Spinal cord (tissue), 10 donors: ENCODE data around the gene BCL7A. TPM values are rescaled to one million over a fixed set of nuclear protein-coding genes. Genes with fewer than 3 reads are reported as not detected.

Source experiments
- DNase-seq, 6 donors: peaks; one replicate each; pipeline versions ENCODE4 v3.0.0 to v3.0.0-alpha.2; 2013 to 2015; ENCODE audit warnings: low spot score in 6 of 6, low read depth in 4 of 6
- H3K27ac ChIP-seq: one replicate; pipeline ENCODE4 v1.5.1; 2013; ENCODE audit warnings: low read depth, low read length, control low read depth
- H3K27me3 ChIP-seq: one replicate; pipeline ENCODE4 v1.6.1; 2013; ENCODE audit warnings: low read length; ENCODE audit not compliant: control insufficient read depth, insufficient read depth
- H3K36me3 ChIP-seq: one replicate; pipeline ENCODE4 v1.6.1; 2013; ENCODE audit warnings: low read length; ENCODE audit not compliant: control insufficient read depth, insufficient read depth
- H3K4me1 ChIP-seq: one replicate; pipeline ENCODE4 v1.6.1; 2013; ENCODE audit warnings: low read length; ENCODE audit not compliant: control insufficient read depth, insufficient read depth
- H3K4me3 ChIP-seq: one replicate; pipeline ENCODE4 v1.5.1; 2013; ENCODE audit warnings: low read depth, low read length, control low read depth
- H3K9me3 ChIP-seq: one replicate; pipeline ENCODE4 v1.6.1; 2013; ENCODE audit warnings: low read length; ENCODE audit not compliant: control insufficient read depth, insufficient read depth
- WGBS: methylation state at CpG from one replicate; pipeline ENCODE4 v1.1.5; 2013; ENCODE audit warnings: missing lambda C conversion rate; ENCODE audit not compliant: insufficient coverage; 5-methylcytosine and 5-hydroxymethylcytosine counted together
- polyA plus RNA-seq, 2 donors: library from polyadenylated mRNA; unstranded; fragments of 120-200 nt; gene quantifications; one replicate each; pipeline ENCODE4 v1.2.1, GENCODE V29; 2013; ENCODE audit not compliant: insufficient read length in 2 of 2
- total RNA-seq, 2 donors: library from RNA; depleted of rRNA in 1 of 2; stranded (reverse); fragments of 120-200 nt in 1 of 2; fragments of >200 nt in 1 of 2; gene quantifications; one replicate each; pipeline versions ENCODE4 v1.2.3 to v1.2.4, GENCODE V29; 2013 to 2014
- donor health status: healthy.

Gene BCL7A
- total and polyA plus RNA-seq, 4 donors: 17.9 to 45.6 (median 31.7) TPM

DNA sequence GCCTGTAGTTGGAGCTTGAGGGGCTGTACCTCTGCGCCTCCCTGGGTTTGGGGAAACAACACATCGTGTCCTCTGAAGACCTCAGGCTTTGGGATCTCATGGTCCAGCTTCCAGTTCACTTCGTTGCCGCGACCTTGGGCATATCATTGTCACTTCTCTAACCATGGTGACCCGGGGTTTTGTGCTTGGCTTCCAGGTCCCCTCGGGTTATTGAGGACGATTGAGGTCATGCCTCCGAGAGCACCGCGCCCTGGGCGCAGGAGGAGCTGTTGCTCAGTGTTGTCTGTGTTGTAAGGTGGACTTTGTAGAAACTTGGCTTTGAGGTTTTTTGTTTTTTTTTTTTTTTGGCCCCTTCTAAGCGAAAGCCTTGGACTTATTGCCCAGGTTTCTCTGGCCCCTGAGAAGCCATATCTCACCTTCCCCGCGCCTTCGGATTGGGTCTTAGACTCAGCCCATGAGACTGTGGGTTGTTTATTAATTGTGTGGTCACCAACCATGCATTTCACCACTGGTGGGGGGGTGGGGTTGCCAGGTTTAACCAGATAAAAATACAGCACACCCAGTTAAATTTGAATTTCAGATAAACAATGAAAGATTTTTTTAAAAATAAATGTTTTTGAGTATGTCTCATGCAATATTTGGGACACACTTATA, 2.6 kb downstream of the BCL7A start:
- DNase-seq: no peak
- H3K4me3 ChIP-seq: peak overlapping the region; percentile 67
- H3K27ac ChIP-seq: peak overlapping the region; percentile 94
- no peaks in the 10 kb centered on the region for H3K27me3 ChIP-seq
- H3K36me3 ChIP-seq: peaks cover under 1% of the 10 kb centered on the region
- H3K9me3 ChIP-seq: no peaks in the 10 kb centered on the region
- peaks cover 59% of the 10 kb centered on the region for H3K4me1 ChIP-seq
- WGBS: 30% methylated on average over 7 of the region's 16 CpGs

DNA sequence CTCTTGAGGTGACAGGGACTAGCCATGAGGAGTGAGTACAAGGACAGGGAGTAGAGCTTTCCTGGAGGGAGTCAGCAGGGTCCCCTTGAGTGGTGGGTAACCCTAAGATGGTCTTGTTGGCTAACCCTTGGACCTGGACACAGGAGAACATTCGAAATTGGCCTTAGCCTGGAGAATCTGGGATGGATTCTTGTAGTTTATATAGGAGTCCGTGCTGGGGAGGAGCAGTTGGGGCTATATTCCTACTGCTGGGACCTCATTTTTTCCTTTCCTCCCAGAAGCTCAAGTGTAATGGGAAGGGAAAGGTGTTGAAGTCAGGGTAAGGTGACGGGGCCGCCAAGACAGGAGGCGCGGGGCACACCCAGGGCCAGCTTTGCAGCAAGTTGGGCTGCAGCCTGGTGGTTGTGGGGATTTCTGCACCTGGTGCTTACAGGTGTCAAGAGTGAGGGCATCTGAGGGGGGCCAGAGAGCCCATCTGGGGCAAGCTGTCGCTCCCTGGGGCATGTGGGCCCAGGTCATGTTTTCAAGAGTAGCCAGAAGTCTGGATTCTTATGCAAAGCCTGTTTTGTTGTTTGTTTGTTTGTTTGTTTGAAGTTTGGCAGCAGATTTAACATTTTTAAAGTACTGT, 5.1 kb downstream of the BCL7A start:
- Histone ChIP-seq H3K27me3 (no peaks in the 10 kb centered on the region), H3K4me1 (peaks cover 68% of the 10 kb centered on the region), H3K27ac (no peak overlapping the region), H3K4me3 (no peak overlapping the region), H3K36me3 (peaks cover 19% of the 10 kb centered on the region), H3K9me3 (no peaks in the 10 kb centered on the region)
- no peak for DNase-seq
- WGBS: 97% methylated on average over 5 of the region's 7 CpGs

DNA sequence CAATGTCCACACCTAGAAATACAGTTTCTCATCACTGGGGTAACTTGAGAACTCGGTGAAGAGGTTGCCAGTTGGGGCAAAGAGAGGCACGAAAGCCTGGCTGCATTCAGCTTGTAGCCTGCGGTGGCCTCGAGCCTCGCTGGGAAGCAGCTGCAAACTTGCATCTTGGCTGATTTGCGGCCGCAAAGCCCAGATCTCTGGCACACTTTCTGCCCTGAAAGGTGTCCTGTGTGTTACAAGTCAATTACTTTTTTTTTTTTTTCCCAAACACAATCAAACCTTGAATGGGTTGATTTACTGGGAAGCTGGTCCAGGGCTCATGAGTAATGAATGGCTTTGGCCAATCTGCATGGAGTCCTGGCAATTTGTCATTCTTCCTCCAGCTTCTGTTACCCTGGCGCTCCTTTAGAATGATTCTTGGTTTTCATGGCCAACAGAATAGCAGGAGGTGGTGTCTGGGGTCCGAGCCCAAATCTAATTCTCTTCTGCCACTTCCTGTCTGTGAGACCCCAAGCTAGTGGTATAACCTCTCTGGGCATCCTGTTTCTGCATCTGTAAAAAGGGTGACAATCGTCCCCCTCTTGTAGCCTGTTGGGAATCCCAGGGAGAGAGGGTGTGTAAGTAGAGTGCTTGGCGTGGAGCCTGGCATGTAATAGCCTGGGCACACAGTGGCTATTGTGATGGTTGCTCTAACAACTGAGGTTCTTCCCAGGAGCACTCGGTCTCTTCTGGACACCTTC, 6.7 kb downstream of the BCL7A start:
- peak overlapping the region; percentile 75 for H3K27ac ChIP-seq
- DNase-seq: peak in 5 of 6 donors; percentile 55 to 84 (median 72)
- H3K9me3 ChIP-seq: no peaks in the 10 kb centered on the region
- WGBS: 30% methylated on average over 11 of the region's 12 CpGs
- no peaks in the 10 kb centered on the region for H3K27me3 ChIP-seq
- peaks cover 72% of the 10 kb centered on the region for H3K4me1 ChIP-seq
- H3K36me3 ChIP-seq: peaks cover 23% of the 10 kb centered on the region
- H3K4me3 ChIP-seq: no peak overlapping the region

- no peak for DNase-seq
- Histone ChIP-seq H3K36me3 (peaks cover 23% of the 10 kb centered on the region), H3K9me3 (no peaks in the 10 kb centered on the region), H3K27ac (peak overlapping the region; percentile 75), H3K4me1 (peaks cover 65% of the 10 kb centered on the region), H3K4me3 (no peak overlapping the region), H3K27me3 (no peaks in the 10 kb centered on the region)
- 81% methylated on average over 22 of the region's 23 CpGs for WGBS
Observed at GRCh38 chr12:122028905-122029560, 7.3 kb downstream of the BCL7A start.

GRCh38 chr12:122029620-122030423, 8.1 kb downstream of the BCL7A start:
- H3K27ac ChIP-seq: no peak overlapping the region
- WGBS: 82% methylated on average over 23 of the region's 28 CpGs

DNA sequence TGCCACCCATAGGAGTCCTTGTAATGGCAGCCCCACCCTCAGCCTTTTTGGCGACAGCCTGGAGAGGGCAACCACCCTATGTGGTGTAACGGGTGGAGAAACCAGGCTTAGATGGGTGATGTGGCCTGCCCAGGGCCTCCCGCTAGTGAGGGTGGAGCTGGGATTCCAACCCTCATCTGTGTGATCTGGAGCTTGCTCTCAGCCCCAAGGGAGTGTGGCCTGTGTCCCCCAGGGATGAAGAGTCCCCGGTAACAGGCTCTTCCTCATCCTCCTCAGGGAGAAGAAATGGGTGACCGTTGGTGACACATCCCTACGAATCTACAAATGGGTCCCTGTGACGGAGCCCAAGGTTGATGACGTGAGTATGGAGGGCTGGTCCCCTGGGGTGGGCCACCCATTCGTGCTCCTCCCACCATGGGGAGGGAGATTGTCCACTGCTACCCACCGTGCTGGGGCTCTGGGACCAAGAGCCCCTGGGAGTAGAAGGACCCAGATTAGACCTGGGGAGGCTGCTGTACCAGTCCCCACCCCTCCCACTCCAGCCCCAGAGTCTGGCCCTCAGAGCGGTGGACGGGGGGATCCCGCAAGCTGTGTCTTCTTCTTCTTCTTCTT, 8.8 kb downstream of the BCL7A start:
- no peak overlapping the region for H3K27ac ChIP-seq
- no peaks in the 10 kb centered on the region for H3K27me3 ChIP-seq
- peaks cover 34% of the 10 kb centered on the region for H3K36me3 ChIP-seq
- DNase-seq: no peak
- H3K4me3 ChIP-seq: no peak overlapping the region
- H3K4me1 ChIP-seq: peaks cover 70% of the 10 kb centered on the region
- 95% methylated on average over 4 of the region's 13 CpGs for WGBS
- H3K9me3 ChIP-seq: no peaks in the 10 kb centered on the region

More at GRCh38 chr12:122029620-122030423, 8.1 kb downstream of the BCL7A start:
- peaks cover 27% of the 10 kb centered on the region for H3K36me3 ChIP-seq
- H3K27me3 ChIP-seq: no peaks in the 10 kb centered on the region
- no peaks in the 10 kb centered on the region for H3K9me3 ChIP-seq
- no peak for DNase-seq
- H3K4me1 ChIP-seq: peaks cover 63% of the 10 kb centered on the region
- no peak overlapping the region for H3K4me3 ChIP-seq

DNA sequence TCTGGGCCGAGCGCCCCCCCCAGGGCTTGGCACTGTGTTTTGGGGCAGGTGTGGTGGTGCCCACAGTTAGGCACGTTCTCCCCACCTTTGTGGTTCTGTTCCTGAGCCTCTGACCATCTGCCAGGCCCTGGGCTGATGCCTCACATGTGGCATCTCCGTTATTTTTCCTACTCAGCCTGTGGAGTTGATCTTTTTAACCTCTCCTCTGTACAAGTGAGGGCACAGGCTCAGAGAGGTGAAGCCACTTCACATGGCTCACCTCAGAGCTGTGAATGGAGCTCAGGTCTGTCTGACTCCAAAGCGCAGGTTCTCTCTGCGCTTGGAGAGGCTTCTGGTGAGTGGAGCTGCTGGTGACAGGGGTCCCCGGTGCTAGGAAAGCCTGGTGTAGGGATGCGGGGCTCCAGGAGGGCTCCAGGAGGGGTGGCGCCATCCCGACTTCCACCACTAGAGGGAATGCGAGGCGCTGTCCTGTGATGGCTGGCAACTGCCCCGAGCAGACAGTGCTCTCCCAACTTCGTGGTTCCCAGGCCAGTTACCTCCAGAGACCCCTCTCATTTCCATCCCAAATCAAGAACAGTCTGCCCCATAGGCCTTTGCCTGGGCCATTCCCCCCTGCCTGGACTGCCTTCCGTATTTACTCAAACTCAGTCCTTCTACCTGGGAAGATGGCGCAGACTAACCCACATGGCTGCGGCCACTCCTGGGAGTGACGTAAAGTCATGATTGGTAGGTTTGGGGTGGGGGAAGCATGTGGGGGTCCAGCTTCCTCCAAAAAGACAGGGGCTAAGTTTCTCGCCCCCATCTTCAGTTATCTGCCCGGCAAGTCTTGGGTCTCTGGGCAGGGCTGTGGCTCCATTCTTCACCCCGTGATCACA, 9.9 kb downstream of the BCL7A start:
- DNase-seq: peak in 1 of 6 donors; percentile 32
- Histone ChIP-seq H3K4me3 (no peak overlapping the region), H3K36me3 (peaks cover 44% of the 10 kb centered on the region), H3K9me3 (no peaks in the 10 kb centered on the region), H3K27ac (no peak overlapping the region), H3K27me3 (no peaks in the 10 kb centered on the region), H3K4me1 (peaks cover 65% of the 10 kb centered on the region)
- 67% methylated on average over 15 of the region's 21 CpGs for WGBS

GRCh38 chr12:122032580-122032979, 10.9 kb downstream of the BCL7A start:
- Histone ChIP-seq H3K4me3 (no peak overlapping the region), H3K4me1 (peaks cover 55% of the 10 kb centered on the region), H3K27ac (no peak overlapping the region), H3K9me3 (no peaks in the 10 kb centered on the region), H3K27me3 (no peaks in the 10 kb centered on the region), H3K36me3 (peaks cover 54% of the 10 kb centered on the region)
- WGBS: 56% methylated on average over 8 of the region's 11 CpGs
- DNase-seq: peak in 2 of 6 donors; percentile 67 to 72
